Suprapubic skin (tissue), 3 donors: ENCODE results near the gene LAMP1.

ENCODE experiments used
- CTCF ChIP-seq, 2 donors: fragments of 200-600 bp in 1 of 2; fragments of 450-650 bp in 1 of 2; sonication (generic) in 1 of 2; IDR thresholded peaks; one replicate each; pipeline ENCODE4 v1.5.1; 2016 to 2019; ENCODE audit warnings: antibody characterized with exemption in 2 of 2, mild to moderate bottlenecking in 1 of 2, moderate library complexity in 1 of 2
- POLR2A ChIP-seq, 2 donors: fragments of 450-650 bp; IDR thresholded peaks; one replicate each; pipeline ENCODE4 v1.6.1; 2017; ENCODE audit warnings: antibody characterized with exemption in 2 of 2, mild to moderate bottlenecking in 2 of 2, moderate library complexity in 2 of 2

- TF ChIP-seq CTCF (IDR thresholded peaks at IDR 0.05) (no peak), POLR2A (IDR thresholded peaks at IDR 0.05) (no peak)
These were observed 10.5 kb downstream of the LAMP1 start for GRCh38 chr13:113307491-113307890.
